Prostate gland (tissue), 2 donors: ENCODE data around the gene CBX2. TPM values are rescaled to one million over a fixed set of nuclear protein-coding genes. Genes with fewer than 3 reads are reported as not detected.

Experiments
- DNase-seq: peaks from one replicate; pipeline ENCODE4 v3.0.0-alpha.2; 2019; ENCODE audit warnings: low spot score
- H3K27ac ChIP-seq, 2 donors: fragments of 200-600 bp; sonication (generic); 2 replicates each; pipeline ENCODE4 v1.5.1; 2017 to 2019
- H3K27me3 ChIP-seq: fragments of 200-600 bp; sonication (generic); replicated peaks from 2 replicates; pipeline ENCODE4 v1.5.1; 2019; ENCODE audit not compliant: insufficient read depth
- H3K36me3 ChIP-seq, 2 donors: fragments of 200-600 bp; sonication (generic); 1 replicate in 1 of 2; 2 replicates in 1 of 2; pipeline versions ENCODE4 v1.5.1 to v1.8.1; 2017 to 2019
- H3K4me1 ChIP-seq: fragments of 200-600 bp; sonication (generic); replicated peaks from 2 replicates; pipeline ENCODE4 v1.5.1; 2019
- H3K4me3 ChIP-seq, 2 donors: fragments of 200-600 bp; sonication (generic); 2 replicates each; pipeline ENCODE4 v1.5.1; 2017 to 2019
- H3K9me3 ChIP-seq: fragments of 200-600 bp; sonication (generic); 2 replicates; pipeline ENCODE4 v1.5.1; 2017
- CTCF ChIP-seq, 4 experiments: fragments of 200-600 bp in 2 of 4; fragments of 450-650 bp in 2 of 4; sonication (generic) in 2 of 4; IDR thresholded peaks; 1 replicate in 3 of 4; 2 replicates in 1 of 4; pipeline ENCODE4 v1.5.1; 2016 to 2019; ENCODE audit warnings: antibody characterized with exemption in 4 of 4, mild to moderate bottlenecking in 2 of 4, moderate library complexity in 2 of 4
- POLR2A ChIP-seq: fragments of 450-650 bp; IDR thresholded peaks from one replicate; pipeline ENCODE4 v1.6.1; 2016; ENCODE audit warnings: antibody characterized with exemption, mild to moderate bottlenecking
- POLR2AphosphoS5 ChIP-seq: sonication (generic); formaldehyde crosslinking; IDR thresholded peaks from one replicate; pipeline ENCODE4 v1.6.1; 2017; ENCODE audit warnings: antibody characterized with exemption
- WGBS: methylation state at CpG from one replicate; pipeline ENCODE4 v1.1.5; 2018; 5-methylcytosine and 5-hydroxymethylcytosine counted together
- intact Hi-C: fragments of 100-400 bp; cut with DNase I; formaldehyde crosslinking; loops from one replicate; pipeline ENCODE4 v1.14.2; 2022
- total RNA-seq, 2 donors: library from RNA; depleted of rRNA; stranded (reverse); fragments of >200 nt; gene quantifications; one replicate each; pipeline ENCODE4 v1.1.0, GENCODE V29; 2016

Gene CBX2
- total RNA-seq, 2 donors from 2014 or later, result 2.0 to 17.0 TPM

- Histone ChIP-seq H3K27me3 (no peaks in the 10 kb centered on the region), H3K27ac (no peak overlapping the region), H3K4me1 (peaks cover 16% of the 10 kb centered on the region), H3K36me3 (no peaks in the 10 kb centered on the region), H3K9me3 (no peaks in the 10 kb centered on the region), H3K4me3 (no peak overlapping the region)
- intact Hi-C loops, result no loop called here
- WGBS, result 85% methylated on average over 5 of the region's 5 CpGs
- no peak for DNase-seq
- TF ChIP-seq POLR2A (no peak), POLR2AphosphoS5 (no peak), CTCF (IDR thresholded peaks at IDR 0.05) (no peak)
Measured at GRCh38 chr17:79819085-79819484, 41.1 kb downstream of the CBX2 start.

DNA sequence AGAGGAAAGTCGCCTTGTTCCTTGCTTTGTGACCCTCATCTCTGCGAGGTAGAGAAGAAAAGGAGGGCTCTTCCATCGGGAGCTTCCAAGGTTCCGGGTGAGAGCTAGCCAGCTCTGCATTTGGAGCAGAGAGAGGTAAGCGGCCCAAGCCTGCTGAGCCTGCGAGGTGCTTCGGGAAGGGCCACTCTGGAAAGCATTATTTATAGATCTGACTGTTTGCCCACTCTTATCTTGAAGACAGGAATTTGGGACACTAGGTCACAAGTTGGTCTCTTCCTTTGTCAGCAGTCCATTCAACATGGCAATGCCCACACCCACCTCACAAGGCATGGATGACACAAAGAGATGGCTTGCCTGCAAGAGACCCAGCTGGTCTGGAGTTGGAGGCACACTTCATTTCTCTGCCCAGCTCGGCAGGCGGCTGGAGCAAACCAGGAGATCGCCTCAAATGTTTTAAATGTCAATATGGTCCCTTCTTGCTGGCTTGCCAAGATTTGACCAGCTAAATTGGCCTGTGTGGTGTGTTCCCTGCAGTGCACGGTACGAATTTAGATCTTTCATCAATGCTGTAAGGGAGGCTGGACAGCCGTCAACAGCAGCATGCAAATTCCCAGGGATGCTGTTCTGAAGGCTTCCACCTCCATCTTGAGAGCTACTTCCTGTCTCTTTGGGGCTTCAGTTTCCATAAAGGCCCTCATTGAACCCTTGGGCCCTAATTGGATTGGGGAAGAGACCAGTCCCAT is 41.8 kb downstream of the CBX2 start:
- TF ChIP-seq POLR2A (no peak), POLR2AphosphoS5 (no peak), CTCF (IDR thresholded peaks at IDR 0.05) (no peak)

GRCh38 chr17:79820959-79821330 is 43.0 kb downstream of the CBX2 start:
- WGBS, result 95% methylated on average over 4 of the region's 4 CpGs

More for the DNA sequence above, 41.8 kb downstream of the CBX2 start:
- H3K27ac ChIP-seq, result no peak overlapping the region
- no peak for DNase-seq
- H3K36me3 ChIP-seq, result no peaks in the 10 kb centered on the region
- H3K4me3 ChIP-seq, result no peak overlapping the region
- no peaks in the 10 kb centered on the region for H3K27me3 ChIP-seq
- intact Hi-C loops, result no loop called here
- peaks cover 10% of the 10 kb centered on the region for H3K4me1 ChIP-seq
- H3K9me3 ChIP-seq, result no peaks in the 10 kb centered on the region
- WGBS, result 89% methylated on average over 13 of the region's 13 CpGs

DNA sequence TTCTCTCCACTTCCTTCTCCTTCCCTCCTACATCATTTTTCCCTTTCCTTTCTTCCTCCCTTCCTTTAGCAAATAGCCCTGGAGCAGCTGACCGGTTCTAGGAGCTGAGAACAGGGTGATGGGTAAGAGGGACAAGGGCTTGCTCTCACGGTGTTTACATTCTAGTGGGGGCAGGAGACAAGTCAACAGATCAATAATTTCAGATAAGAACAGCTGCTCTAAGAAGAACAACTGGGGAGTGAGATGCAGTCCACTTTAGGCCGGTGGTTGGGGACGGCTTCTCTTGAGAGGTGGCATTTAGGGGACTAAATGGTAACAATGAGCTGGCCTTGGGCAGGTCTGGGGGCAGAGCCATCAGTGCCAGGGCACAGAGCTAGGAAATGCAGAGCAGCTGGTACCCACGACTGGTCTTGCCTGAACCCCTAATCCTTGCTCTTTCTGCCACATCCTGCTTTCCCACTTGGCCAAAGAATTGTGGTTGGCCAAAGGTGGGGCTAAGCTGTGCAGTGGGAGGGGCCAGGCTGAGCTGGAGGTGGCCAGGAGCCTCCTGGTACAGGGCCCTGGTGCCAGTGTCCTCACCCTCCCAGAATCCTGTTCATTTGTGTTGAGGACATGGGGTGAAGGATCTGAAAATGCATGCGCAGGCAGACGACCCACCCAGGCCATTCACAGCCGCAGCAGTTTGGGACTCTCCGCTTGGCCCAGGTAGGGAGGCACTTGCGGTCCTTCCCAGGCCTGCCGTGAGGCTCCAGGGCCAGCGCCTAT is 43.6 kb downstream of the CBX2 start:
- TF ChIP-seq POLR2AphosphoS5 (no peak), CTCF (IDR thresholded peaks at IDR 0.05) (no peak), POLR2A (no peak)
- WGBS, result 88% methylated on average over 12 of the region's 12 CpGs
- no peaks in the 10 kb centered on the region for H3K9me3 ChIP-seq

More at GRCh38 chr17:79820959-79821330, 43.0 kb downstream of the CBX2 start:
- H3K4me3 ChIP-seq, result no peak overlapping the region
- no peaks in the 10 kb centered on the region for H3K36me3 ChIP-seq
- H3K27ac ChIP-seq, result no peak overlapping the region
- intact Hi-C loops, result no loop called here
- DNase-seq, result no peak
- H3K4me1 ChIP-seq, result no peaks in the 10 kb centered on the region
- TF ChIP-seq POLR2AphosphoS5 (no peak), POLR2A (no peak), CTCF (IDR thresholded peaks at IDR 0.05) (no peak)
- H3K27me3 ChIP-seq, result no peaks in the 10 kb centered on the region
- H3K9me3 ChIP-seq, result no peaks in the 10 kb centered on the region

More for the DNA sequence above, 43.6 kb downstream of the CBX2 start:
- H3K4me3 ChIP-seq, result no peak overlapping the region
- no peak for DNase-seq
- H3K4me1 ChIP-seq, result no peaks in the 10 kb centered on the region
- no peak overlapping the region for H3K27ac ChIP-seq
- H3K27me3 ChIP-seq, result no peaks in the 10 kb centered on the region
- no peaks in the 10 kb centered on the region for H3K36me3 ChIP-seq
- intact Hi-C loops, result no loop called here
